Keratinocyte (primary cell): ENCODE results near the gene ADGRL3. TPM values are rescaled to one million over a fixed set of nuclear protein-coding genes. Genes with fewer than 3 reads are reported as not detected.

Experiments
- DNase-seq: peaks from one replicate; pipeline ENCODE4 v3.0.0-alpha.2; 2011; ENCODE audit warnings: low read depth, missing footprints, low spot score
- FAIRE-seq: peaks from 2 replicates; lab custom pipeline; 2011; peaks lifted over from hg19 to GRCh38; lab: Jason Lieb, UNC
- H2AFZ ChIP-seq: 2 replicates; pipeline ENCODE4 v1.6.0; 2012; ENCODE audit warnings: low read length, control low read depth, inconsistent platforms; ENCODE audit not compliant: control insufficient read depth
- H3K27ac ChIP-seq: 2 replicates; pipeline ENCODE4 v1.5.1; 2011; ENCODE audit warnings: low read length; ENCODE audit not compliant: control insufficient read depth, insufficient read depth
- H3K27me3 ChIP-seq: 3 replicates; pipeline ENCODE4 v1.6.0; 2011; ENCODE audit warnings: low read length; ENCODE audit not compliant: control insufficient read depth, insufficient read depth; ENCODE audit errors: extremely low read depth
- H3K36me3 ChIP-seq, 2 experiments: 2 replicates in 1 of 2; 3 replicates in 1 of 2; pipeline ENCODE4 v1.5.1; 2011; ENCODE audit warnings: low read length in 2 of 2, mild to moderate bottlenecking in 1 of 2; ENCODE audit not compliant: control insufficient read depth in 2 of 2, insufficient read depth in 2 of 2; ENCODE audit errors: extremely low read depth in 1 of 2
- H3K4me1 ChIP-seq: 3 replicates; pipeline ENCODE4 v1.5.1; 2011; ENCODE audit warnings: low read length; ENCODE audit not compliant: control insufficient read depth, insufficient read depth; ENCODE audit errors: extremely low read depth
- H3K4me2 ChIP-seq: 3 replicates; pipeline ENCODE4 v1.6.0; 2011; ENCODE audit warnings: low read depth, low read length; ENCODE audit not compliant: control insufficient read depth, insufficient read depth; ENCODE audit errors: extremely low read depth
- H3K4me3 ChIP-seq, 3 experiments: fragments of 200-600 bp in 1 of 3; sonication (generic) in 1 of 3; 2 replicates in 2 of 3; 3 replicates in 1 of 3; pipeline ENCODE4 v1.5.1; 2011 to 2016; ENCODE audit warnings: low read length in 3 of 3, mild to moderate bottlenecking in 3 of 3, control low read depth in 2 of 3, inconsistent platforms in 1 of 3, low read depth in 1 of 3, mixed read lengths in 1 of 3, mixed run types in 1 of 3, moderate library complexity in 1 of 3; ENCODE audit not compliant: control insufficient read depth in 2 of 3, insufficient read depth in 2 of 3; ENCODE audit errors: extremely low read depth in 1 of 3
- H3K79me2 ChIP-seq: 2 replicates; pipeline ENCODE4 v1.6.0; 2012; ENCODE audit warnings: low read length; ENCODE audit not compliant: control insufficient read depth, insufficient read depth
- H3K9ac ChIP-seq: 3 replicates; pipeline ENCODE4 v1.6.0; 2011; ENCODE audit warnings: low read length; ENCODE audit not compliant: control insufficient read depth, insufficient read depth; ENCODE audit errors: extremely low read depth
- H3K9me1 ChIP-seq: 3 replicates; pipeline ENCODE4 v1.6.0; 2011; ENCODE audit warnings: low read length; ENCODE audit not compliant: control insufficient read depth, insufficient read depth; ENCODE audit errors: extremely low read depth
- H3K9me3 ChIP-seq: 2 replicates; pipeline ENCODE4 v1.5.1; 2012; ENCODE audit warnings: low read depth, low read length; ENCODE audit not compliant: control insufficient read depth
- H4K20me1 ChIP-seq: 3 replicates; pipeline ENCODE4 v1.6.0; 2011; ENCODE audit warnings: low read length; ENCODE audit not compliant: control insufficient read depth, insufficient read depth; ENCODE audit errors: extremely low read depth
- CTCF ChIP-seq, 3 experiments: IDR thresholded peaks in 1 of 3; conservative IDR thresholded peaks in 1 of 3; optimal IDR thresholded peaks in 1 of 3; 2 replicates in 2 of 3; 3 replicates in 1 of 3; pipeline versions ENCODE3 to v1.5.1; 2011; ENCODE audit warnings: low read length in 3 of 3, mild to moderate bottlenecking in 3 of 3, moderate library complexity in 2 of 3, control low read depth in 1 of 3, inconsistent platforms in 1 of 3; ENCODE audit not compliant: insufficient read depth in 2 of 3; ENCODE audit errors: extremely low read depth in 1 of 3
- EZH2 ChIP-seq: IDR thresholded peaks from one replicate; pipeline ENCODE4 v1.6.1; 2012; ENCODE audit warnings: inconsistent platforms, mild to moderate bottlenecking, low read length, moderate library complexity
- dilution Hi-C: fragments of 300-500 bp; cut with MboI; formaldehyde crosslinking; loops from one replicate; pipeline ENCODE4 v1.7.0; 2020; ENCODE audit warnings: low sequenced_read_pairs; ENCODE audit not compliant: extremely low pct_ligation_motif_present
- polyA plus RNA-seq, 5 experiments: library from polyadenylated mRNA; depleted of rRNA in 3 of 5; stranded (reverse) in 3 of 5; stranded (forward) in 1 of 5; unstranded in 1 of 5; fragments of >200 nt; gene quantifications; 1 replicate in 1 of 5; 2 replicates in 3 of 5; 3 replicates in 1 of 5; pipeline versions ENCODE4 v1.2.1 to v1.2.3, GENCODE V29; 2011 to 2012; ENCODE audit warnings: missing spikeins in 2 of 5, low read depth in 1 of 5, low replicate concordance in 1 of 5

ADGRL3 gene
- polyA plus RNA-seq, 1 donor (not counting 4 experiments of a cell fraction or from before 2014, with no cell fraction given): 0.18 TPM

- Histone ChIP-seq H3K27ac (no peak overlapping the region), H4K20me1 (no peaks in the 10 kb centered on the region), H3K79me2 (no peaks in the 10 kb centered on the region), H3K9me3 (no peaks in the 10 kb centered on the region), H2AFZ (no peak overlapping the region), H3K27me3 (no peaks in the 10 kb centered on the region), H3K4me2 (no peak overlapping the region), H3K9me1 (no peaks in the 10 kb centered on the region), H3K9ac (no peak overlapping the region), H3K36me3 (no peaks in the 10 kb centered on the region), H3K4me3 (no peak overlapping the region), H3K4me1 (no peaks in the 10 kb centered on the region)
- DNase-seq (no peak), FAIRE-seq (no peak)
- TF ChIP-seq EZH2 (no peak), CTCF (optimal IDR thresholded peaks at IDR 0.05 in 1 of 3, IDR thresholded peaks at IDR 0.05 in 1 of 3, conservative IDR thresholded peaks at IDR 0.05 in 1 of 3; ENCODE audit: extremely low read depth in 1 of 3, insufficient read depth in 2 of 3, low read length in 3 of 3) (no peak)
- dilution Hi-C loops: no loop called here
Measured at GRCh38 chr4:61909031-61909430, 708.9 kb downstream of the ADGRL3 start.

DNA sequence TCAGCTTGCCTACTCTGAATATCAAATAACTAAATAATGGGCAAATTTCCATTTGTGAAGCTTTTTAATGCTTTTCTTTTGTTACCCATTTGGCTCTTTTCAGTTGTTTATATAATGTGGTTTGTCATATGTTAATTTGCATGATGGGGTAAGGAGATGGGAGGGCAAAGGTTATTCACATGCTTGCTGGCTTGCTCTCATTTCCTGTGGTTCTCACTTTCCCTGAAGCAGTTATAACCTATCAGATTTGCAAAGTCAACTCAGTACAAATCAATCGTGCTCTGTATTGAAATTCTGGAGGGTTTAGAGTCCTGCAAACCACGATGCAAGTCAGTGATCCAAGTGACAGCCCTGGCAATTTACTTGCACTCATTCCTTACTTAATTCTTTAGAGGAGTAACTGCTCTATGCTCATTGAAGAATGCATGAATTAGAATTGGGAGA lies 711.2 kb downstream of the ADGRL3 start:
- H3K9me3 ChIP-seq: no peaks in the 10 kb centered on the region
- no peak overlapping the region for H3K9ac ChIP-seq
- H2AFZ ChIP-seq: no peak overlapping the region
- no peak overlapping the region for H3K4me2 ChIP-seq
- no peak for TF ChIP-seq EZH2
- no peak for TF ChIP-seq CTCF (optimal IDR thresholded peaks at IDR 0.05 in 1 of 3, IDR thresholded peaks at IDR 0.05 in 1 of 3, conservative IDR thresholded peaks at IDR 0.05 in 1 of 3; ENCODE audit: extremely low read depth in 1 of 3, insufficient read depth in 2 of 3, low read length in 3 of 3)
- FAIRE-seq (no peak), DNase-seq (no peak)
- H3K36me3 ChIP-seq: no peaks in the 10 kb centered on the region
- no peaks in the 10 kb centered on the region for H3K27me3 ChIP-seq
- no peaks in the 10 kb centered on the region for H3K4me1 ChIP-seq
- H4K20me1 ChIP-seq: no peaks in the 10 kb centered on the region
- H3K9me1 ChIP-seq: no peaks in the 10 kb centered on the region
- no peak overlapping the region for H3K4me3 ChIP-seq
- dilution Hi-C loops: no loop called here
- H3K79me2 ChIP-seq: no peaks in the 10 kb centered on the region
- no peak overlapping the region for H3K27ac ChIP-seq
